HCT116 (cell line): ENCODE data around the gene WDR76. TPM values are rescaled to one million over a fixed set of nuclear protein-coding genes. Genes with fewer than 3 reads are reported as not detected.

ENCODE experiments used
- ATAC-seq: fragments of 200-7000 bp; cut with Tn5 transposase; 2 replicates; pipeline ENCODE4 v1.9.1; 2020; ENCODE audit warnings: mild to moderate bottlenecking, moderate library complexity
- BruUV-seq: library from RNA; stranded (reverse); fragments of 400-500 nt; replicated peaks from 2 replicates; lab custom pipeline; 2021; lab: Mats Ljungman, UMichigan
- CTCF ChIA-PET: fragments of 300-600 bp; sonication (Branson Sonifier 250); formaldehyde crosslinking; loops from one replicate; lab custom pipeline; 2021; ENCODE audit warnings: antibody characterized with exemption; lab: Charles Lee
- POLR2A ChIA-PET: fragments of 300-600, 350-600 bp; sonication (Branson Sonifier 250); formaldehyde crosslinking; loops from one replicate; lab custom pipeline; 2021; ENCODE audit warnings: antibody characterized with exemption; lab: Charles Lee
- RAD21 ChIA-PET, 2 experiments: fragments of 300-600 bp; sonication (Branson Sonifier 250); formaldehyde crosslinking; loops; one replicate each; lab custom pipeline; 2023; ENCODE audit warnings: low total read pairs in 2 of 2; ENCODE audit not compliant: uncharacterized antibody in 2 of 2, unreplicated experiment in 2 of 2, low non-redundant PET in 1 of 2; lab: Charles Lee
- DNase-seq: peaks from one replicate; pipeline ENCODE4 v3.0.0-alpha.2; 2010; ENCODE audit warnings: low read depth, low spot score
- H2AFZ ChIP-seq: fragments of 200-600 bp; shearing (Covaris generic), sonication (generic); 2 replicates; pipeline ENCODE4 v1.6.1; 2017; ENCODE audit warnings: low read depth, mixed run types, mixed read lengths, antibody characterized with exemption, low read length; ENCODE audit not compliant: poor library complexity, severe bottlenecking
- H3K27ac ChIP-seq: 2 replicates; pipeline ENCODE4 v1.5.1; 2012; ENCODE audit warnings: low read depth, low read length
- H3K27me3 ChIP-seq: fragments of 200-600 bp; sonication (generic); 2 replicates; pipeline ENCODE4 v1.6.1; 2016; ENCODE audit warnings: mixed run types, low read length, mixed read lengths; ENCODE audit not compliant: insufficient read depth
- H3K36me3 ChIP-seq, 2 experiments: fragments of 200-500 bp in 1 of 2; fragments of 200-600 bp in 1 of 2; sonication (Bioruptor generic) in 1 of 2; sonication (generic) in 1 of 2; 2 replicates each; pipeline versions ENCODE4 v1.5.1 to v1.6.1; 2014 to 2016; ENCODE audit warnings: low read length in 2 of 2, inconsistent platforms in 1 of 2, mixed read lengths in 1 of 2, mixed run types in 1 of 2; ENCODE audit not compliant: insufficient read depth in 2 of 2, control insufficient read depth in 1 of 2
- H3K4me1 ChIP-seq, 2 experiments: fragments of 200-600 bp in 1 of 2; sonication (generic) in 1 of 2; 2 replicates each; pipeline versions ENCODE4 v1.5.1 to v1.6.1; 2012 to 2017; ENCODE audit warnings: low read length in 2 of 2, inconsistent platforms in 1 of 2, mild to moderate bottlenecking in 1 of 2, mixed read lengths in 1 of 2, mixed run types in 1 of 2, moderate library complexity in 1 of 2; ENCODE audit not compliant: insufficient read depth in 2 of 2, control insufficient read depth in 1 of 2
- H3K4me2 ChIP-seq: fragments of 200-600 bp; sonication (generic); 2 replicates; pipeline ENCODE4 v1.6.1; 2017; ENCODE audit warnings: mixed run types, low read length, mixed read lengths
- H3K4me3 ChIP-seq, 2 experiments: fragments of 200-600 bp in 1 of 2; sonication (generic) in 1 of 2; replicated peaks in 1 of 2; 2 replicates each; pipeline ENCODE4 v1.5.1; 2011 to 2016; ENCODE audit warnings: low read length in 2 of 2, control low read depth in 1 of 2, low read depth in 1 of 2, mild to moderate bottlenecking in 1 of 2, mixed read lengths in 1 of 2, mixed run types in 1 of 2
- H3K79me2 ChIP-seq: fragments of 200-600 bp; sonication (generic); 2 replicates; pipeline ENCODE4 v1.6.1; 2017; ENCODE audit warnings: mild to moderate bottlenecking, mixed run types, low read length, moderate library complexity, mixed read lengths; ENCODE audit not compliant: insufficient read depth
- H3K9ac ChIP-seq: fragments of 200-600 bp; sonication (generic); 2 replicates; pipeline ENCODE4 v1.6.1; 2016; ENCODE audit warnings: low read length, mixed read lengths
- H3K9me2 ChIP-seq: fragments of 200-600 bp; sonication (generic), shearing (Covaris generic); 2 replicates; pipeline ENCODE4 v1.6.1; 2017; ENCODE audit warnings: mixed run types, mild to moderate bottlenecking, moderate library complexity; ENCODE audit not compliant: insufficient read depth
- H3K9me3 ChIP-seq, 2 experiments: fragments of 200-500 bp in 1 of 2; fragments of 200-600 bp in 1 of 2; sonication (Bioruptor generic) in 1 of 2; sonication (generic) in 1 of 2; 2 replicates each; pipeline ENCODE4 v1.6.1; 2014 to 2017; ENCODE audit warnings: low read length in 2 of 2, mixed read lengths in 2 of 2, inconsistent platforms in 1 of 2, low read depth in 1 of 2, mild to moderate bottlenecking in 1 of 2, mixed run types in 1 of 2, moderate library complexity in 1 of 2; ENCODE audit not compliant: control insufficient read depth in 1 of 2, insufficient read depth in 1 of 2
- H4K20me1 ChIP-seq: fragments of 200-600 bp; sonication (generic), shearing (Covaris generic); 2 replicates; pipeline ENCODE4 v1.6.1; 2017; ENCODE audit warnings: mixed run types, mild to moderate bottlenecking, moderate library complexity; ENCODE audit not compliant: insufficient read depth
- ATF3 ChIP-seq: IDR thresholded peaks from 2 replicates; pipeline ENCODE4 v1.6.1; 2012
- CBX3 ChIP-seq: IDR thresholded peaks from 2 replicates; pipeline ENCODE4 v1.6.1; 2012; ENCODE audit warnings: low read depth
- CEBPB ChIP-seq: IDR thresholded peaks from 2 replicates; pipeline ENCODE4 v1.6.1; 2012; ENCODE audit warnings: low read depth
- CTCF ChIP-seq, 3 experiments: fragments of 200-600 bp in 1 of 3; sonication (generic) in 1 of 3; IDR thresholded peaks in 2 of 3; conservative IDR thresholded peaks in 1 of 3; 2 replicates each; pipeline ENCODE4 v1.5.1; 2012 to 2017; ENCODE audit warnings: low read depth in 2 of 3, low read length in 2 of 3, antibody characterized with exemption in 1 of 3, borderline replicate concordance in 1 of 3, control low read depth in 1 of 3, mild to moderate bottlenecking in 1 of 3, mixed read lengths in 1 of 3, mixed run types in 1 of 3, moderate library complexity in 1 of 3; ENCODE audit not compliant: insufficient read depth in 1 of 3
- EGR1 ChIP-seq: IDR thresholded peaks from 2 replicates; pipeline ENCODE4 v1.6.1; 2012; ENCODE audit warnings: low read depth
- ELF1 ChIP-seq: IDR thresholded peaks from 2 replicates; pipeline ENCODE4 v1.6.1; 2012; ENCODE audit warnings: low read depth, borderline replicate concordance
- EZH2 ChIP-seq: fragments of 200-600 bp; sonication (generic); IDR thresholded peaks from 2 replicates; pipeline ENCODE4 v1.6.1; 2017; ENCODE audit warnings: antibody characterized with exemption, mixed run types
- EZH2phosphoT487 ChIP-seq: fragments of 200-600 bp; IDR thresholded peaks from 2 replicates; pipeline ENCODE4 v1.6.1; 2018; ENCODE audit warnings: antibody characterized with exemption, borderline replicate concordance
- JUND ChIP-seq: IDR thresholded peaks from 2 replicates; pipeline ENCODE4 v1.6.1; 2012
- POLR2A ChIP-seq: IDR thresholded peaks from 2 replicates; pipeline ENCODE4 v1.7.0; 2011; ENCODE audit warnings: borderline replicate concordance; ENCODE audit not compliant: insufficient read depth, insufficient read length; ENCODE audit errors: extremely low read depth
- POLR2AphosphoS5 ChIP-seq: IDR thresholded peaks from 2 replicates; pipeline ENCODE4 v1.6.1; 2011; ENCODE audit warnings: mild to moderate bottlenecking, low read depth, low read length, moderate library complexity
- REST ChIP-seq: IDR thresholded peaks from 2 replicates; pipeline ENCODE4 v1.6.1; 2012; ENCODE audit warnings: low read depth
- SIN3A ChIP-seq: IDR thresholded peaks from 2 replicates; pipeline ENCODE4 v1.6.1; 2012; ENCODE audit warnings: low read depth
- SP1 ChIP-seq: IDR thresholded peaks from 2 replicates; pipeline ENCODE4 v1.6.1; 2012; ENCODE audit warnings: low read depth
- SRF ChIP-seq: IDR thresholded peaks from 2 replicates; pipeline ENCODE4 v1.6.1; 2012; ENCODE audit warnings: low read depth
- TCF7L2 ChIP-seq: IDR thresholded peaks from 2 replicates; pipeline ENCODE4 v1.7.0; 2011; ENCODE audit warnings: borderline replicate concordance, inconsistent platforms; ENCODE audit not compliant: insufficient read depth, insufficient read length; ENCODE audit errors: extremely low read depth
- YY1 ChIP-seq: IDR thresholded peaks from 2 replicates; pipeline ENCODE4 v1.6.1; 2011; ENCODE audit warnings: low read length, low read depth, moderate library complexity, mild to moderate bottlenecking; ENCODE audit not compliant: insufficient replicate concordance; ENCODE audit errors: extremely low read depth
- ZBTB33 ChIP-seq: IDR thresholded peaks from 2 replicates; pipeline ENCODE4 v1.6.1; 2011; ENCODE audit warnings: mild to moderate bottlenecking, low read length, moderate library complexity; ENCODE audit not compliant: insufficient replicate concordance; ENCODE audit errors: extremely low read depth
- ZFX ChIP-seq: fragments of 450-650 bp; IDR thresholded peaks from 2 replicates; pipeline ENCODE4 v1.6.1; 2017
- ZNF274 ChIP-seq: fragments of 200-500 bp; sonication (Bioruptor generic); IDR thresholded peaks from 2 replicates; pipeline ENCODE4 v1.6.1; 2014; ENCODE audit warnings: mild to moderate bottlenecking, low read depth, low read length, inconsistent platforms
- intact Hi-C: fragments of 100-400 bp; cut with micrococcal nuclease; formaldehyde crosslinking; loops from 2 replicates; pipeline ENCODE4 v1.10.0; 2022
- total RNA-seq: library from RNA; stranded (reverse); gene quantifications from one replicate; pipeline ENCODE4 v1.2.1, GENCODE V29; 2021; ENCODE audit not compliant: unreplicated experiment

Gene WDR76
- total RNA-seq, 1 experiment from 2014 or later = 33.0 TPM

- no TSS peak for BruUV-seq
- Histone ChIP-seq H2AFZ (no peak overlapping the region), H3K4me2 (peak overlapping the region; percentile 73; the same call in 1 of the 2 replicates), H3K4me3 (no peak overlapping the region), H3K79me2 (no peaks in the 10 kb centered on the region), H3K9me3 (no peaks in the 10 kb centered on the region), H3K4me1 (peaks cover 25 to 45% of the 10 kb centered on the region in 2 experiments), H3K27me3 (no peaks in the 10 kb centered on the region), H3K36me3 (peaks cover 0 to 2% of the 10 kb centered on the region in 2 experiments; a peak in 1 of 4 replicates), H4K20me1 (no peaks in the 10 kb centered on the region), H3K9ac (no peak overlapping the region), H3K9me2 (no peaks in the 10 kb centered on the region), H3K27ac (peak overlapping the region; percentile 67; the same call in 1 of the 2 replicates)
- DNase-seq (no peak), ATAC-seq (no peak)
- ChIA-PET RAD21 (no interaction called here), POLR2A (no interaction called here), CTCF (no interaction called here)
- intact Hi-C loops = no loop called here
- TF ChIP-seq EZH2phosphoT487 (no peak), JUND (no peak), SP1 (no peak), POLR2A (no peak), POLR2AphosphoS5 (no peak), ZNF274 (no peak), EZH2 (no peak), TCF7L2 (no peak), CEBPB (no peak), ZFX (no peak), EGR1 (no peak), ZBTB33 (no peak), REST (no peak), ATF3 (no peak), ELF1 (no peak), SRF (no peak), CTCF (IDR thresholded peaks at IDR 0.05 in 2 of 3, conservative IDR thresholded peaks at IDR 0.05 in 1 of 3; ENCODE audit: borderline replicate concordance in 1 of 3, insufficient read depth in 1 of 3, low read depth in 2 of 3, low read length in 2 of 3) (no peak), CBX3 (no peak), SIN3A (no peak), YY1 (no peak)
Observed at GRCh38 chr15:43912208-43912607, 85.4 kb downstream of the WDR76 start.
